Temporal lobe (tissue), 1 donor: ENCODE measurements around the gene ZDHHC15. TPM values are rescaled to one million over a fixed set of nuclear protein-coding genes. Genes with fewer than 3 reads are reported as not detected.

Experiments
- total RNA-seq: library from RNA; depleted of rRNA; stranded (reverse); fragments of >200 nt; gene quantifications from one replicate; pipeline ENCODE4 v1.2.3, GENCODE V29; 2014

ZDHHC15 gene
- total RNA-seq, 1 donor from 2014 or later: 9.6 TPM

Other genes with a start within 250 kb of the ZDHHC15 start
- 20.4 TPM for gene UPRT, start 249.0 kb downstream of the ZDHHC15 start, total RNA-seq